MM.1S (cell line): ENCODE data around the gene ITPA.

Experiments used
- DNase-seq: peaks from one replicate; pipeline ENCODE4 v3.0.0-alpha.2; 2015
- H2AFZ ChIP-seq: fragments of 300-600 bp; sonication (generic); 2 replicates; pipeline ENCODE4 v1.6.0; 2016; ENCODE audit warnings: antibody characterized with exemption, low read length
- H3F3A ChIP-seq: fragments of 300-600 bp; sonication (generic); 2 replicates; pipeline ENCODE4 v1.6.1; 2016; ENCODE audit warnings: mild to moderate bottlenecking, antibody characterized with exemption, low read length, moderate library complexity, mixed read lengths; ENCODE audit not compliant: insufficient read depth
- H3K27ac ChIP-seq: fragments of 300-600 bp; sonication (generic); 2 replicates; pipeline ENCODE4 v1.5.1; 2016; ENCODE audit warnings: mild to moderate bottlenecking, low read length
- H3K27me3 ChIP-seq: fragments of 300-600 bp; sonication (generic); replicated peaks from 2 replicates; pipeline ENCODE4 v1.6.0; 2016; ENCODE audit warnings: low read length; ENCODE audit not compliant: insufficient read depth
- H3K36me3 ChIP-seq: fragments of 300-600 bp; sonication (generic); replicated peaks from 2 replicates; pipeline ENCODE4 v1.6.1; 2016; ENCODE audit warnings: mild to moderate bottlenecking, low read length, mixed read lengths; ENCODE audit not compliant: insufficient read depth
- H3K4me1 ChIP-seq: fragments of 300-600 bp; sonication (generic); 2 replicates; pipeline ENCODE4 v1.6.1; 2016; ENCODE audit warnings: low read length, mixed read lengths
- H3K4me2 ChIP-seq: fragments of 300-600 bp; sonication (generic); 2 replicates; pipeline ENCODE4 v1.6.0; 2016; ENCODE audit warnings: low read depth, low read length
- H3K4me3 ChIP-seq: fragments of 300-600 bp; sonication (generic); 2 replicates; pipeline ENCODE4 v1.5.1; 2016; ENCODE audit warnings: low read length, mixed read lengths
- H3K79me2 ChIP-seq: fragments of 300-600 bp; sonication (generic); 2 replicates; pipeline ENCODE4 v1.6.1; 2016; ENCODE audit warnings: mixed run types, low read length, mixed read lengths
- H3K9ac ChIP-seq: fragments of 300-600 bp; sonication (generic); 2 replicates; pipeline ENCODE4 v1.6.1; 2016; ENCODE audit warnings: low read length, mixed read lengths
- H3K9me2 ChIP-seq: fragments of 300-600 bp; sonication (generic); replicated peaks from 2 replicates; pipeline ENCODE4 v1.6.1; 2016; ENCODE audit warnings: mild to moderate bottlenecking, low read length, mixed read lengths; ENCODE audit not compliant: insufficient read depth
- H3K9me3 ChIP-seq: fragments of 300-600 bp; sonication (generic); replicated peaks from 2 replicates; pipeline ENCODE4 v1.6.1; 2016; ENCODE audit warnings: mild to moderate bottlenecking, low read length, mixed read lengths; ENCODE audit not compliant: insufficient read depth
- H4K20me1 ChIP-seq: fragments of 300-600 bp; sonication (generic); 2 replicates; pipeline ENCODE4 v1.6.1; 2016; ENCODE audit warnings: mild to moderate bottlenecking, low read length, moderate library complexity, mixed read lengths; ENCODE audit not compliant: insufficient read depth
- CTCF ChIP-seq: fragments of 300-600 bp; sonication (generic); IDR thresholded peaks from 2 replicates; pipeline ENCODE4 v1.5.1; 2016; ENCODE audit warnings: antibody characterized with exemption, low read length, mixed read lengths
- EZH2 ChIP-seq: fragments of 300-600 bp; sonication (generic); optimal IDR thresholded peaks from 2 replicates; pipeline ENCODE3; 2017; ENCODE audit warnings: low read depth, mild to moderate bottlenecking, antibody characterized with exemption, low read length, mixed read lengths
- EZH2phosphoT487 ChIP-seq: fragments of 300-600 bp; sonication (generic); IDR thresholded peaks from 2 replicates; pipeline ENCODE4 v1.6.1; 2018; ENCODE audit warnings: antibody characterized with exemption, low read length

ITPA gene

GRCh38 chr20:3235666-3236324 is 26.5 kb downstream of the ITPA start:
- no peak for DNase-seq
- Histone ChIP-seq H4K20me1 (no peaks in the 10 kb centered on the region), H3K9me3 (no peaks in the 10 kb centered on the region), H3K4me1 (0 out of 2 replicates have a peak, but pooled peaks cover 3% of the 10 kb centered on the region), H3K4me2 (no peak overlapping the region), H3K27me3 (peaks cover 32% of the 10 kb centered on the region), H3K79me2 (no peaks in the 10 kb centered on the region), H3K9ac (no peak overlapping the region), H3F3A (no peaks in the 10 kb centered on the region), H3K27ac (no peak overlapping the region), H2AFZ (no peak overlapping the region), H3K9me2 (no peaks in the 10 kb centered on the region), H3K36me3 (no peaks in the 10 kb centered on the region), H3K4me3 (no peak overlapping the region)
- no peak for TF ChIP-seq EZH2phosphoT487
- TF ChIP-seq EZH2 = no peak
- no peak for TF ChIP-seq CTCF

DNA sequence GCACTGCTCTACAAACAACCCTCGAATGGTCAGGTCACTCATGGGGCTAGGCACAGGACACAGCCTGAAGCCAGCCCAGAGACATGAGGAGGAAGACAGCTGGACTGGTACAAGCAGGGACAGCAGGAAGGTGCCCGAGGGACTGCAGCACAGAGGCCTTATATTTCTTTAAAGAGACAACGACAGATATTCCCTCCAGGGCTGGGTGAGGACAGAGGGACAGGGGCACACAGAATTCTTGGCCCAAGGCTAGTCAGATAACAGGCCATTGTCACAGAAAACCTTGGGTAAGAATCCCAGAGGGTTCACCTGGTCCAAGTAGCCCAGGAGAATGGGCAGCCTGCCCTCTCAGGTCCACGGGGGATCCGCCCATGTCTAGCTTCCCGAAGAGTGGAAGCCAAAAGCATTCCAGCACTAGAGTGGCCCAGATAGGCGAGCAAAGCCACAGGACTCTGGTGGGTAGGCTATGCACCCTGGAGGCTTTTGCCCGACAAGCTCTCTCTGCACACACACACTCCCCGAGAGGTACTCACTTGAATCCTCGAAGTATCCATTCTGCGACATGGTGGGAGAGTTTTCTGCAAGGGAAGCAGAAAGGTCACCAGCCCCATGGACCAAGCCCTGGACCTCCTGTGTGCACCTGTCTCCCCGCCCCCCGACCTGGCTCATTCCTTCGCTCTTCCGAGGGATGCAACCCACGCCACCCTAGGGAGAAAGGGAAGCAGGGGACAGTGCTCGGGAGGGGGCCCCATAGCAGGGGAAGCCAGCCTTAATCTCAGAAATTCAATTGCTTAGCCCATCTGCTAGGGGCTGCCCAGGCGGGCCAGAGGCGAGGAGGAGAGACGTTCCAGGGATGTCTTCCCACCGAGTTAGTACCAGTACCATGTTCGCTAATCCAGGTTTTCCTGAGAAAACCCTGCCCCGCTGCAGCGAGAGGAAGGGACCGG is 28.0 kb downstream of the ITPA start:
- no peaks in the 10 kb centered on the region for H3K9me3 ChIP-seq
- no peak overlapping the region for H3K4me2 ChIP-seq
- no peak overlapping the region for H3K27ac ChIP-seq
- no peak overlapping the region for H3K9ac ChIP-seq
- H2AFZ ChIP-seq = no peak overlapping the region
- H4K20me1 ChIP-seq = no peaks in the 10 kb centered on the region
- no peak overlapping the region for H3K4me3 ChIP-seq
- no peaks in the 10 kb centered on the region for H3K9me2 ChIP-seq
- 0 out of 2 replicates have a peak, but pooled peaks cover 3% of the 10 kb centered on the region for H3K4me1 ChIP-seq
- no peaks in the 10 kb centered on the region for H3F3A ChIP-seq
- TF ChIP-seq CTCF = no peak
- no peak for TF ChIP-seq EZH2phosphoT487
- no peak for TF ChIP-seq EZH2
- no peak for DNase-seq
- peaks cover 46% of the 10 kb centered on the region for H3K27me3 ChIP-seq
- no peaks in the 10 kb centered on the region for H3K36me3 ChIP-seq
- H3K79me2 ChIP-seq = no peaks in the 10 kb centered on the region

GRCh38 chr20:3237958-3238615 is 28.8 kb downstream of the ITPA start:
- H3K9me3 ChIP-seq = no peaks in the 10 kb centered on the region
- no peaks in the 10 kb centered on the region for H4K20me1 ChIP-seq
- peak overlapping the region; percentile 72 for H3K4me3 ChIP-seq
- H3K4me2 ChIP-seq = peak overlapping the region; percentile 96
- DNase-seq = no peak
- H3F3A ChIP-seq = no peaks in the 10 kb centered on the region
- H3K36me3 ChIP-seq = no peaks in the 10 kb centered on the region
- peak overlapping the region; percentile 63 for H2AFZ ChIP-seq
- no peaks in the 10 kb centered on the region for H3K9me2 ChIP-seq
- peaks cover 49% of the 10 kb centered on the region for H3K27me3 ChIP-seq
- TF ChIP-seq EZH2 = no peak
- H3K4me1 ChIP-seq = 0 out of 2 replicates have a peak, but pooled peaks cover 3% of the 10 kb centered on the region
- no peaks in the 10 kb centered on the region for H3K79me2 ChIP-seq
- H3K9ac ChIP-seq = no peak overlapping the region; the same call in 1 of the 2 replicates
- H3K27ac ChIP-seq = no peak overlapping the region
